ENCODE results near the gene EIF4G3.
"Not testable (repeated sequence)": the region's sequence is repeated elsewhere in the genome, so short reads cannot be mapped to it uniquely, and the experiment has no call there.

The EIF4G3 gene

DNA sequence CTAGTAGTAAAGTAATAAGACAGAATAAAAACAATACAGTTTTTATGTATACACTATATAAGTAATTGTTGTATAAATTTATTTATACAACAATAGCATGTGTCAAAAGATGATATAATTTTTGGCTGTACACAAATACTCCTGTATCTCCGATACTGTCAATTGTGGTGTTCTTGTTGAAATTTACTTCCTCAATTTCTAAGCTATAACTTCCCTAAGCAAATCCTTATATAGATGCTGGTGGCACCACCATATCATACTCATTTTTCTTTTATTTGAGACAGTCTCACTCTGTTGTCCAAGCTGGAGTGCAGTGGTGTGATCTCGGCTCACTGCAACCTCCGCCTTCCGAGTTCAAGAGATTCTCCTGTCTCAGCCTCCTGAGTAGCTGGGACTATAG lies 248.6 kb downstream of the EIF4G3 start:
- no peak for DNase-seq

DNA sequence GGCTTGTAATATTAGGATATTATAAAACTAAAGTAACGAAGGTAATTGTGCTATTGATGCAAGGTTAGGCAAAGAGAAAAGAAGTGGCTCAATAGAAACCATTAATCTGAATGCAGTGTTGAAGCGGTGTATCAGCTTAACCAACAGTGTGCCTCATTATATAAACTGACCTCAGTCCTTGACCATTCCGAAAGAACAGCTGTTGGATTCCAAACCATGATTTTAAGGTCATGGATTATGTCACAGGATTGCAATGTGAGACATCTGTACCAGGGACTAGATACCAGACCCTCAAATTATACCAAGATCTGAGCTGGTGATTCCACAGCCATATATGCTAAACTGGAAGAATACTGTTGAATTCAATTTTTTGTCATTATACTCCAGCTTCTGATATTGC lies 255.4 kb downstream of the EIF4G3 start:
- no peak for DNase-seq

DNA sequence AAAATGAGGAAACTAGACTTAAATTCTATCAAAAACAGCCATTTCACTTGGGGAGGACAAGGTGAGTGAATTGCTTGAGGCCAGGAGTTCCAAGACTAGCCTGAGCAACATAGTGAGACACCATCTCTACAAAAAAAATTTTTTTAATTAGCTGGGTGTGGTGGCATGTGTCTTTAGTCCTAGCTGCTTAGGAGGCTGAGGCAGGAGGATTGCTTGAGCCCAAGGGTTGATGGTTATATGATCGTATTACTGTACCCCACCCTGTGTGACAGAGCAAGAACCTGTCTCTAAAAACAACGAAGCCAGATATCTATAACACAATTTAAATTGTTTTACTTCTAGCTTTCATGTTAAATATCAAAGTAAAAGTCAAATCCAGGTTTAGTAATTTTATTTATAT lies 263.5 kb downstream of the EIF4G3 start:
- no peak for DNase-seq

DNA sequence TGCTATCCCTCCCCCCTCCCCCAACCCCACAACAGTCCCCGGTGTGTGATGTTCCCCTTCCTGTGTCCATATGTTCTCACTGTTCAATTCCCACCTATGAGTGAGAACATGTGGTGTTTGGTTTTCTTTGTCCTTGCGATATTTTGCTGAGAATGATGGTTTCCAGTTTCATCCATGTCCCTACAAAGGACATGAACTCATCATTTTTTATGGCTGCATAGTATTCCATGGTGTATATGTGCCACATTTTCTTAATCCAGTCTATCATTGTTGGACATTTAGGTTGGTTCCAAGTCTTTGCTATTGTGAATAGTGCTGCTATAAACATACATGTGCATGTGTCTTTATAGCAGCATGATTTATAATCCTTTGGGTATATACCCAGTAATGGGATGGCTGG lies 269.2 kb downstream of the EIF4G3 start:
- not testable (repeated sequence) for DNase-seq

DNA sequence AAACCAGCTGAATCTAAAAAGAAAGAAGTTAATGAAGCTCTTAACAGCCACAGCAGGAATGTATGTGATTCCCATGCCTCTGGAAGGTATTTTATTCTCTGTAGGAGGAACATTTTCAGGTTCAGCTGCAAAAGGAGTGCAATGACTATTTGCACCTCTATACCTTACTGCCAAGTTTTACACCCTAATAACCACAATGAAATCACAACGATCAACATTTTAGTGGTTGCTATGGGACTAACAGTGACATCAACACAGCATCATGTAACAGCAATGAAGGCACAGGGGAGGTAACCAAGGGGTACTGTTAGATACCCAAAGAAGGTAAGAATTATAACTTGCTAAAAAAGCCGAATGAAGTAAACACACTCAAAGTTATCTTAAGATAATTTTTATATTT lies 273.3 kb downstream of the EIF4G3 start:
- no peak for DNase-seq

DNA sequence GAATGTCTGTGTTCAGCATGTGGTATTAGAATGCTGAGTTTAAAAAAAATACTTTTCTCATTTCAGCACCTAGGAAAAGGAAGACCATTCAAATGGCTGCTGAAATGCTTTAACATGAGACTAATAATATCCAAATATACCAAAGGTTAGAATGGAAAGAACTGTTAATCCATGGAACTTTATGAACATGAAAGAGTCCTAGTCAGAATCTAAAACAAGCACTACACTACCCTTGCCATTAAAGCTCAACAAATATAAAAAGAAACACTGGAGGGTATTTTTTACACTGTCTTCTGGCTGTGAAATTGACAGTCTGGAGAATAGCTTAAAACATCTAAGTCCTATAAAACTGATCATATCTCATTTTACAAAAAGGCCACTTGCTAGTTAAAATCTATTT lies 276.6 kb downstream of the EIF4G3 start:
- DNase-seq = no peak

DNA sequence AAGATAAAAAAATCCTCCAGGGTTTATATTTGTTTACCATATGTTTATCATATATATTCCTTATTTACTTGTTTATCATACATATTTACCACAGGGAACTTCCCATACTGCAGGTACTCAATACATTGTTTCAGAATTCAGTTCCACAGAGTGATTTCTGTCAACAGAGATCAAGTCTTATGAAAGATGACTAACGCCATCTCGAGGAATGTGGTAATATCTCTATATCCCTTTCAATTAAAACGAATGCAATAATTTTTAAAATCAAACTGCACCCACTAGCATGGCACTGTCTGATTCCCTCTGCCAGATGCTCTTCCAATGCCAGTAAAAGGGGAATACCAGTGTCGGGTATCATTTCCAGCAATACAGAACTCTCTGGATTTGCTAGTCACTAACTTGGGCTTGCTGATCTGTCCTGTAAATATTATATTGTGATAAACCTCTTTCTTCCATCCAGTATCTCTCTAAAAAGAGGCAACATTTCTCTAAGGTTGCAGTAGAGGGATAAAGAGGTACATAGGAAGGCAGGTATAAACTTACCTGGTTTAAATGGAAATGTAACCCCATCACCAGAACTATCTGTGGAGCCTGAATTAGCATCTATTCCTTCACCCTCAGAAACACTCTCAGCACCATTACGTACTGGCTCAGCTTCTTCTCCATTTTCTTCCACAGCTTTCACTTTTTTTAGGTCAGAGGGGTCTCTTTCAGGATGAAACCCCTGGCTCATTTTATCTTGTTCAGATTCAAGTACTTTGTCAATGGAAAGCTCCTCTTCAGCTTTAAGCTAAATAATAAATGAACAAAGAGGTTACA lies 277.3 kb downstream of the EIF4G3 start:
- no peak for DNase-seq

DNA sequence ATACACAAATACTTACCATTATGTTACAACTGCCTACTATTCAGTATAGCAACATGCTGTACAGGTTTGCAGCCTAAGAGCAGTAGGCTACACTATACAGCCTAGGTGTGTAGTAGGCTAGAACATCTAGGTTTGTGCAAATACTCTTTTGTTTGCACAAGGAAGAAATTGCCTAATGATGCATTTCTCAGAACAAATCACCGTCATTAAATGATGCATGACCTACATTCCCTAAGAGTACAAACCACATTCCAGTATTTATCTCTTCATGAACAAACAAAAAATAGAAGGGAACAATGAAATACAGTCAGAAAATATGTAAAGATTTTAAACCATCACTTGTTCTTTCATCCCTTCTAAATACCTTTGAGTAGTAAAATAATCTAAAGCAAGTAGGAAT lies 279.9 kb downstream of the EIF4G3 start:
- no peak for DNase-seq

DNA sequence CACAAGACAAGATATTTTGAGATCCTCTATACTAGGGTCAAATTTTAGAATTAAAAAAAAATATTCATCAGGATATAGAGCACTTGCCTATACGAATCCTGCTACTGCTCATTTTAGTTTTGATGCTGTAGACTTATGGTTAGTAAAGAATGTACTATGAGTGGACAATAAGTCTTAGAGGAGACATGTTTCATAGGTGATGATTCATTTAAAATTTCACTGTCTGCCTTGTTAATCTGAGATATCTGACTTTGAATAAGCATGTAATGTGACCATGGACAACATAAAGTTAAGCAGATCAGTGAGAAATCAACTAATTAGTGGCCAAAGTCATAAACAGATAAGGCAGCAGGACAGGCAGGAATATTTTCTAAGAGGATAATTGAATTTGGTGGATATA lies 282.8 kb downstream of the EIF4G3 start:
- no peak for DNase-seq

DNA sequence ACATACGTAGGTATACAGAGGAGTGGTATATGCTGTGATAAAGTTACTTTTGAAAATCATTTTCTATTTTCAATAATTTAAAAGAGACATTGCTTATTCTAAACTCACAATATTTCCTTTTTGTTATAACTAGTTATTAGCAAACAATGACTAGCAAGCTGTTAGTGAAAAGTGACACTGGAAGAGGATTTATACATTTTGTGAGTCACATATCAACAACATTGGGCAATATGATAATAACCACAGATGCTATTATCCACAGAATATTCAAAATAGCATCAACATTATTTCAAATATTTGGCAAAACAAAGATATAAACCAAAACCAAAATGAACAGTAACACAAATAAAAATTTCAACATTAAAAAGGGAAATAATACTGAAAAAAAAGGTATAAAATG lies 285.6 kb downstream of the EIF4G3 start:
- DNase-seq = no peak

DNA sequence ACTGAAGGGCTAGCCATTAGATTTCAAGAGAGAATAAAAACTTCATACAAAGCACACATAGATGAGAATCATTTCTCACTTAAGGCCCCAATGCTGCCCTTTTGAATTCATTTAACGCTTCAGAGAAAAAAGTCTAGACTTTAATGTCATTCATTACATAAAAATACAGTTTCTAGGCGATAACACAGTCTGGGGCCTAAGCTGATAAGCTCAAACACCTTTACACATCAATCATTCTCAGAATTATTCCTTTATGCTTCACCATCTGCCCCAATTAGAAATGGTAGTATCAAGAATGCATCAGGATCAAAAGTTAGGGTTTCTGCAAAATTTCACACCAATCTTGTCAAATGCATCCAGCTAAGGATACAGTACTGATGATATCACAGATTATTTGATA lies 289.5 kb downstream of the EIF4G3 start:
- no peak for DNase-seq

DNA sequence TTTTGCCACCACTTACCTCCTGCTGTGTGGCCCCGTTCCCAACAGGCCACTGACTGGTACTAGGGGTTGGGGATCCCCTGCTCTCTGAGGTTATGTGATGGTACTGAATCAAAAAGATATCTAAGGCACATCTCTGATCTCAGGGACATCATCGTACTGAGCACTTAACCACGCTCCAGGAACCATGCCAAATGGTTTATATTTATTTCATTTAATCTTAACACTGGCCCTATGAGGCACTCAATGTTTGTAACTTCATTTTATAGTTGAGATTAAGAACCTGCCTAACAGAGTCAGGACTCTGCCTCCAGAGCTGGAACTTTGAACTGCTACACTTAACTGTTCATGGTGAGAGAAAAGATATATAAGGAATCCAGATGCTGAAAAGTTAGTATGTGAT lies 291.6 kb downstream of the EIF4G3 start:
- DNase-seq = no peak

DNA sequence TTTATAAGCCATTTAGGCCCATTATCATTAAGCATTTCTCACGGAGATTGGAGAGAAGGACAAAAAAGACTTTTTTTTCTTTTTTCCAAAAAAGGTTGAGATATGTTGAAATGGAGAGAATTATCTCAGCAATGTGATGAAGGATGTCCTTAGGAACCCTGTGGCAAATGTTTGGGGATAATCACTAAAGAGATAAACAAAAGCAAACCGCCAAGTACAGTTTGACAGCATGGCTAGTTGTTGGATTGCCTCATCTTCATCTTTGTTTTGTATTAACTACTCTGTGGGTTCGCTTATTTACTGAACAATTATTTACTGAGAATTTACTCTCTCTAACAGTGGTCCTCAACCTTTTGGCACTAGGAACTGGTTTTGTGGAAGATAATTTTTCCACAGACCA lies 292.2 kb downstream of the EIF4G3 start:
- DNase-seq = no peak

DNA sequence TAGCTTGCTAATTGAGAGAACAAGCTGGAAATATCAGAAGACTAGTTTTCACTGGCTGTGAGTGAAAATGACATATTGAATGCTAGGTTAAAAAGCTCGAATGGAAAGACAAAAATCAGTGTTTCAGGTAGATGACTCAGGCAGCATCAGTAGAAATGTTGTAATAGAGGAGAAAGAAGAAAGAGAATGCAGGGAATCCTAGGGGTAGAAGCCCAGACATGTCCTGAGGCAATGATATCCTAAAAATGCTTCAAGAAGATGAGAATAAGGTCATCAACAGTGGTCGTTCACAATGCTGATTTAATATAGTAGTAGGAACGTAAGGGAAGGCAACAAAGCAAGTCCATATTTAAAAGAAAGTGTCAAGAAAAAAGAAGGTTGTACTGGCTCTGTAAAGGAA lies 292.9 kb downstream of the EIF4G3 start:
- DNase-seq = no peak

DNA sequence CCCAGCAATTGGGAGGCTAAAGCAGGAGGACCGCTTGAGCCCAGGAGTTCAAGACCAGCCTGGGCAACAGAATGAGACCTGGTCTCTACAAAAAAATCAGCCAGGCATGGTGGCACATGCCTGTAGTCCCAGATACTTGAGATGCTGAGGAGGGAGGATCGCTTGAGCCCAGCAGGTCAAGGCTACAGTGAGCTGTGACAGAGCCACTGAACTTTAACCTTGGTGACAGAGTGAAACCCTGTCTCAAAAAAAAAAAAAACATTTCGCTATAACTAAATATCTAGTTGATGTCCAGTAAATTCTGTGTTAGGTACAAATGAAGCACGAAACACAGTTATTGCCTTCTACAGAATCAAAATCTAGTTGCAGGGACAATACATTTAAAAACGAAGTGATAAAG lies 293.9 kb downstream of the EIF4G3 start:
- no peak for DNase-seq

DNA sequence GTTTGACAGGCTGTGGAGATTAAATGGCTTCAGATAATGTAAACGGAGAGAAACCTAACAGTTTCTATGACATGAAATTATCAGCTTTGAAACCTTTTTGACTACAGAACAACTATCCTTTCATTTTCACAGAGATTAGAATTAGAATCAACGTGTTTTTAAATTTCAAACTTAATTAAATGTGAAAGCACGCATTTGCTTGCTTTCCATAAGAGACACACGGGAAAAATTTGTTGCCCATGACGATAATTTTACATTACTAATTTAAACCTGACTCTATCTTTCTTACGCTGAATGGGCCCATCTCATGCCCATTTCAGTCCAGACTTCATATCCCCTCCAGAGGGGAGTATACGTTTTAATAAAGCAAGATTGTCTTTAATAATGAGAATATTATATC lies 297.9 kb downstream of the EIF4G3 start:
- DNase-seq = no peak

DNA sequence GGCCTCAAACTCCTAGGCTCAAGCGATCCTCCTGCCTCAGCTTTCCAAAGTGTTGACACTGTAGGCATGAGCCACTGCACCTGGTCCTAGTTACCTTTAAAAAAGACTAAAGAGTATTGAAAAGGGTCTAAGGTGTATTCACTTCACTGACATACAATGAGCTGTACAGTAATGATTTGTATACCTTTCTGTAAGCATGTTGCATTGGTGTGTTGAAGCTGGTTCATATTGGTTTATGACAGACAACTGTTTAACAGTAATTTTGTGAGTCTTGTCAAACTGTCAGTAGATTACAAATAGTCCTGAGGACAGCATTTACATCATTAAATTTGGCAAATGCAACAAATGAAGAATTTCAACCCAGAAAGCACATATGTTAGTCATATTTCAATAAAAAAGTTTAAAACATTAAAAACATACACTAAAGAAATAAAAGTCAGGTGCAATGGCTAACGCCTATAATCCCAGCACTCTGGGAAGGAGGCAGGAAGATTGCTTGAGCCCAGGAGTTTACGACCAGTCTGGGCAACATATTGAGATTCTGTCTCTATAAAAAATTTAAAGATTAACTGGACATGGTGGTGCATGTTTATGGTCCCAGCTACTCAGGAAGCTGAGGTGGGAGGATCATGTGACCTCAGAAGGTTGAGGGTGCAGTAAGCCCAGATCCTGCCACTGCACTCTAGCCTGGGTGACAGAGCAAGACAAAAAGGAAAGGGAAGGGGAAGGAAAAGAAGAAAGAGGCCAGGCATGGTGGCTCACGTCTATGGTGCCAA lies 301.3 kb downstream of the EIF4G3 start:
- DNase-seq = no peak

DNA sequence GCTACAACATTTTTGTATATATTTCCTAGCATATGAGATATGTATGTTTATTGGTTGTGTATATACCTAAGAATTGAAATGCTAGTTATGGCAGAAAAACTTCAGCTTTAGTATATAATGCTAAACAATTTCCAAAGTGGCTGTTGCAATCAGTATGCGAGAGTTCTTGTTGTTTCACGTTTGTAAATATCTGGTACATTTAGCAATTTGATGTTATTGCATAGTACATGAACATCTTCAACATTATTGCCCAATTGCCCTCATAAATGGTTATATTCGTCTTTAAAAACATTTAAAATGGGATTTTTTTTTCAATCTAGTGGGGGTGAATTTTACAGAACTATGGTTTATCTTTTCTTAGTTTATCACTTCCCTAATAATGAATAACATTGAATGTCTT lies 303.4 kb downstream of the EIF4G3 start:
- DNase-seq = no peak

DNA sequence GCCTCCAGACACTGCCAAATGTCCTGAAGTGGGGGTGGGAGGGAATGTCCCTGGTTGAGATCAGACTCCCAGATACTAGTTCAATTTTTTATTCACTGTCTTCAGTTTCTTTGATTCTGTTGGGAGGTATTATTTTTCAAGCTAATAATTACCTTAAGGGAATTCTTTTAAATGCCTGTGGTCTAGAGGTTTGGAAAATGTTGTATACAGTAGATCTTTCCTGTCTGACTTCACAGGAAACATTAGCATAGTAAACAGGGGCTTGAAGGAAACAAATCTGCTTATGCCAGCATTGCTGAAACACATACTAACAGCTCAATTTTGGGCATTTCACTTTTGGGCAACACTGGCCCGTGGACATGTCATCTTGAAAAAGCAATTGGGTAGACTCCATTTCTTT lies 305.3 kb downstream of the EIF4G3 start:
- no peak for DNase-seq

DNA sequence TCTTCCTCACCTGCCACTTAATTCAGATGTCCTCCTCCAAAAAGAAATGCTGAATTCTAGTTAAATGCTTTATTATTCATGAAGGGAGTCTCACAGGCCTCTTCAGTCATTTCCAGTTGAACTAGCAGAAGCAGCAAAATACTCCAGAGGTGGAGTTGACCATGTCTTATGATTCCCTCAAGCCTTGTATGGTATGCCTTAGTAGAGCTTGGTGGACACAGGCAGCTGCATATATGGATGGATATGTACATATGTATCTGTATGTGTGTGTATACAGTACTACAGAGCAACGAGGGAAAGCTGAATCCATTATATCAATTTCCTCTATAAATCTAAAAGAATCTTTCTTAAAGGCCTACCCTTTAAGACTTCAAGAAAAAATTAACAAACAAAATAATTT lies 306.0 kb downstream of the EIF4G3 start:
- DNase-seq = no peak

DNA sequence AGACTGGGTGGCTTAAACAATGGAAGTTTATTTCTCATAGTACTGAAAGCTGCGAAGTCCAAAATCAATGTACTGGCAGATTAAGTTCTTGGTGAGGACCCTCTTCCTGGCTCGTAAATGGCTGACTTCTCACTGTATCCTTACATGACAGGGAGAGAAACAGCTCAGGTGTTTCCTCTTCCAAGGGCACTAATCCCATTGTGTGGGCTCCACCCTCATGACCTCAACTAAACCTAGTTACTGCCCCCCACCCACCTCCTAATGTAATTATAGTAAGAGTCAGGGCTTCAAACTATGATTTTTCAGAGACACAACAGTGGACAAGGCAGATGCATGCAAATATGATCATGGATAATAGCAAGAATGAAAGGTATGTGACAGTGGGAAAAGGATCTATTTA lies 308.4 kb downstream of the EIF4G3 start:
- DNase-seq = no peak

DNA sequence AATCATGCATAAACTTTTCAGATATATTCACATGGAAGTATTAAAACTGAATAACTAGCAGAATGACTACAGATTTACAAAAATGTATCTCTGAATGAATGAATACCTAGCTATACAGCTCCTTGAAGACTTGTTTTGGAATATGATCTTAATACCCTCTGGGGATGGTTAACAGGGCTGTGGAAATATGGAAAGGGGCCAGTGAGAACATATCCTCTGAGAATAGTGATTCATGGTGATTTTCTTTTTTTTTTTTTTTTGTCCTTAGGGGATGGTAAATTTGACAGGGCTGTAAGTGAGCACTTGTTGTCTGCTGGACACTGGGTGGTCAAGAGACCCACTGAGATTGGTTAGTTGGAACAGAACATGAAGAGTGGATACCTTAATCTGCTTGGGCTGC lies 308.9 kb downstream of the EIF4G3 start:
- DNase-seq = no peak

DNA sequence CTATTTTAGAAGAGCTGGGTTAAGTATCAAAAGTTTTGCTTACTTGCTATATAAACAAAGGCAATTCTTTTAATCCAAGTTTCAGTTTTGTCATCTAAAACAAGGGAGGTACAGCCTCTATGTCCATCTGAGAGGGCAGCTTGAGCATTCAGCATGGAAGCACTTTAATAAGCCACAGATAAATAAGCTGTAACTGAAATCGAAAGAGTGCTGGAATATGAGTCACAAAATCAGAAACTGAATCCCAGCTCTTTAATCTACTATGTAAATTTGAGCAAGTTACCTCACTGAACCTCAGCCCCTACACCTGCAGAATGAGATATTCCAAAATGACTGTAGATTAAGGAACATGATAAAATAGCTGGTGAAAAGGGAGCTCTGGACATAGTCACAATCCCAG lies 309.6 kb downstream of the EIF4G3 start:
- DNase-seq = no peak

DNA sequence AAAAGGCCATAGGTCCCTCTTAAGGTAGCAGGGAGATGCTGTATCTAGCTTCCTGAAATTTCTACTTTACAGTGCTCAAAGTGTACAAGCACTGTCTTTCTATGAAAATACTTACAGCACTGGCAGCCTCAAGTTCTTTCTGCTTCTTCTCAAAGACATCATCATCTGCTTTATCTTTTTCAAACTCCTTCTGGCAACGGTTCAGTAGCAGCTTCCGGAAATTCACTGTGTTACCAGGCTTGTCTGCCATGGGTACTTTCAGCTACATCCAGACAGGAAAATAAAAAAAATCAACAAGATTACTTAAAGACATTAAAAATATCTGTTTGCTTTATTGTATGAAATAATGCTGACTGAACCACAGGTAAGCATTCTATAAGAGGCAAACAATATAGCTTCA lies 311.7 kb downstream of the EIF4G3 start:
- DNase-seq = no peak

DNA sequence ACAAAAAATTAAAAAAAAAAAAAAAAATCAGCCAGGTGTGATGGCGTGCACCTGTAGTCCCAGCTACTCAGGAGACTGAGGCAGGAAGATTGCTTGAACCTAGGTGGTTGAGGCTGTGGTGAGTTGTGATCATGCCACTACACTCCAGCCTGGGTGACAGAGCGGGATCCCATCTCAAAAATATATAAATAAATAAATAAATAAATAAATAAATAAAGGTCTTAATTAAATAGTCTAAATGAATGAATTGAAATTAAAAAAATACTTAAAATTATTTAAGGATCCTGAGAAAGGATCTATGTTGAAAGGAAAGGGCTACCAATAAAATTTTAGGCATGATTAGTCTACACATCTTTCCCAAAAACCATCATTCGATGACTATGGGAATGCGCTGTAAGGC lies 322.2 kb downstream of the EIF4G3 start:
- no peak for DNase-seq

Measured in activated CD8-positive, alpha-beta memory T cell treated with anti-CD3 and anti-CD28 coated beads, Interleukin-2, amount 50 U/mL, for 4 hours (primary cell).